ENCODE data around the gene CCL19.

GRCh38 chr9:34644766-34645314 is 46.2 kb downstream of the CCL19 start:
- TF ChIP-seq POLR2AphosphoS5 (IDR thresholded peaks at IDR 0.05; ENCODE audit: borderline replicate concordance, low read depth, low read length) (no peak), EZH2 (IDR thresholded peaks at IDR 0.05) (no peak)
